HG02938 (cell line): ENCODE results near the gene NFKBIB.
"Not testable (repeated sequence)": the region's sequence is repeated elsewhere in the genome, so short reads cannot be mapped to it uniquely, and the experiment has no call there.

Source experiments
- ATAC-seq: cut with Tn5 transposase; IDR thresholded peaks from one replicate; pipeline ENCODE4 v1.9.1; 2021; ENCODE audit warnings: mild to moderate bottlenecking, moderate library complexity; ENCODE audit not compliant: unreplicated experiment

Gene NFKBIB

DNA sequence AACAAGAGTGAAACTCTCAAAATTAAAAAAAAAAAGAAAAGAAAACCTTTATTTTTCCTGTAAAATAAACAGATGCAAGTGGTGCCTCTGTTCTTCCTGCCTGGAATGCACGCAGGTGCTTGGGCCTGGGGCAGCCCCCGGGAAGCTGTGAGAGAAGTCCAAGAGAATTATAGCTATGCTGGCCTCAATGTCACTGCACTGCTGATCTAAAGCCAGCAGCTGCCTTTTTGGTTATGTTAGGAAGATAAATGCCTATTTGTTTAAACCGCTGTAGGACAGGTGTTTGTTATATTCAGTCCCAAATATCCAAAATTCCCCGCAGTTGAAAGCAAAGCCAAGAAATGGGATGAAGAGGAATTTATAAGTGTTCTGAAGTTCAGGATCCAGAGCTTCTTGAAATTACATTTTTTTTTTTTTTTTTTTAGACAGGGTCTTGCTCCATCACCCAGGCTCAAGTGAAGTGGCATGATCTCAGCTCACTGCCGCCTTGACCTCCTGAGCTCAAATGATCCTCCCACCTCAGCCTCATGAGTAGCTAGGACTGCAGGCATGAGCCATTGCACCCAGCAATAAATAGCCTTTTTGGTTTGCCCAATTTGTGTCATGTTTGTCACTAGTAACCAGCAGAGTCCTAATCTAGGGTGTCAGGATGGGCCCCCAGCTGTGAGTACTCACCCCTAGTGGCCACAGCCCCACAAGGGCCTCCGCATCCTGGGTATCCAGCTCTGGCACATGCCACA is 23.9 kb upstream of the NFKBIB start:
- ATAC-seq = no peak

DNA sequence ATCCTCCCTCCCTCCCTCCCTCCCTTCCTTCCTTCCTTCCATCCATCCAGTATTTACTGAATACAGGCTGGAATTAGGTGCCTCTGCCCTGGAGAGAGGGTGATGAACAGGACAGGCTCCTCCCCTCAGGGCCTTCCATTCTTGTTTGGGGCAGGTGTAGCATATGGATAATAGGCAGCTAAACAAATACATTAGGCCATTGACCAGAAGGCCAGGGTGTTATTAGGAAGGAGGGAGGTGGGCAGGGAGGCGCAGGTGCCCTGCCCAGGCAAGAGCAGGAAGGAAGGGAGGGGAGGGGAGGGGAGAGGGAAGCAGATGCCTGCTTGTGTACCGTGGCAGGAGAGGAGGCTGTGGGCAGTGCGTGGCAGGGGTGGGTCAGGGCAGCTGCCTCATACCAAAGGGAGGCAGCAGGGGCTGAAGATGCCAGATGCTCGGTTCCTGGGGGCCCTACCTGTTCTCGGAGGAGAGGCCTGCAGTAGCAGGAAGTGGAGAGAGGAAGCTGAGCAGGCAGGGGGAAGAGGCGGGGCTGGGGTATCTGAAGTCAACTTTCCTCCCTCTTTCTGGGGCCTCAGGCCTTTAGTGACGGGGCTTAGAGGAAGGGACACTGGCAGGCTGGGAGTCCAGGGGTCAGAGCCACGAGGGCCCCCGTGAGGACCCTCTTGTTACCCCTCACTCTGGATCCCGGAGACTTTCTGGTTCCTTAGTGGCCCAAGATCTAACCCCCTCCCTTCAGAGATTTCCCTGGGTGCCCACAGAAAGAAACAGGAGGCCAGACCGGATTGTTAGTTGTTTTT is 21.8 kb upstream of the NFKBIB start, which contains the start of gene RINL:
TSS of gene RINL (minus strand) at position 495 of the 794 bp plus-strand sequence. CDS start 1,533 bp downstream, outside the sequence.
- no peak for ATAC-seq

- no peak for ATAC-seq
These were observed 21.0 kb upstream of the NFKBIB start for GRCh38 chr19:38878575-38879399.

- no peak for ATAC-seq
These were observed 20.4 kb upstream of the NFKBIB start for GRCh38 chr19:38879400-38879751.

DNA sequence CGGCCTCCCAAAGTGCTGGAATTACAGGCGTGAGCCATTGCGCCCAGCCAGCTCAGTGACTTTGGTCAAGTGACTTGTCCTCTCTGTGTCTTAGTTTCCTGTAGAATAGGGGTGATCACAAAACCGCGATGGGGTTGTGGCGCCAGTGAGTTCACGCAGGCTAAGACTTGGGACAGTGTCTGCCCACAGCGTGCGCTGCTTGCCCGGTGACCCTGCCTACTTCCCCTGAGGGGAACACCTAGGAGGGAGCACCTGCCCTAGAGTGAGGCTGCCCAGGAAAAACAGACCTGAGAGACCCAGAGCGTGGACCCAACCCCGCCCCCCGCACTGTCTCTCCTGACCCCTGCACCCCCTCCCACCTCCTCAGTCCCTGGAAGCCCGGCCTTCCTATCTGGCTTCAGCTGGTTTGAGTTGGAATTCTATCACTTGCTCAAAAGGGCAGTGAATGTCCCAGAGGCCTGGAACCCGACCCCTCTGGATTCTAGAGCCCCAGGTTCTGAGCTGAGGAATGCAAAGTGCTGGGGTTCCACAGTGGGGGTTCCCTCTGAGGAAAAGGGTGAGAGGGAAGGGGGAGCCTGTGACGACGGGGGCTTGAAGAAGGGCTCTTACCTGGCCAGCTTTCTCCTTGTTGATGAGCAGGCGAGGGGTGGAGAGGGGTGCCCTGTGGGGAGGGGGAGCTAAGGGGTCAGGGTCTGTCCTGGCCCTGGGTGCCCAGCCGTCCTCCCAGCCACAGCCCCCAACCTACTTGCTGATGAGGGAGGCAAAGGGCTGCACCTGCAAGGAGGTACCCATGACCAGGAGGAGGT is 19.5 kb upstream of the NFKBIB start:
- no peak for ATAC-seq

DNA sequence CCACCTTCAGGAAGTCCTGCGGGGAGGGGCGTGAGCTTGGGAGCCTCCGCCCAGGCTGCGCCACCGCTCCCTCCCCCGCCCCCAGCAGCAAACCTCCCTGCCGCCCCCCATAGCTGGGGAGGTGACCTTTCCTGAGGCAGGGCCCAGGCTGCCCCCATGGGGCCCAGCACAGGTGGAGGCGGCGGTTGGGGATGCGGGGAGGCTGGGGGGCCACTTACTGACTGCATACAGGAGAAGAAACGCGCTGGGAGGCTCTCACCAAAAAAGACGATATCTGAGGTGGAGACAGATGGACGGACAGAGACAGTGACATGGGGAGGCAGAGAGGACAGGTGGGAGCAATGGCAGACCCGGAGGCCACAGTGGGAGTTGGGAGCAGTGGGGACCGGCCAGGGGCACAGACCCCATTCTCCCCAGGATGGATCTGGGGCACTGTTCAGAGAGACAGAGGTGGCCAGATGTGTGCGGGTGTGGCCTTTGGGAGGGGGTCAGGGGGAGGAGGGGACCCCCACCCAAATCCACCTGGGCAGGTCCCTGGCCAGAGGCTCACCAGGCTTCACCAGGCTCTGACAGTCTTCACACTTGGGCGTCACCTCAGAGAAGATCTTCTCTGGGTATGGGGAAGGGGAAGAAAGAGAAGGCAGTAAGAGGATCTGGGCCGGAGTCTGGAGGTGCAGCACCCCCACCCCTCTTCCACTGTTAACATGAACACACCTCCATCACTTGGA is 18.7 kb upstream of the NFKBIB start:
- no peak for ATAC-seq

GRCh38 chr19:38883286-38883685 is 16.5 kb upstream of the NFKBIB start:
- ATAC-seq = no peak

GRCh38 chr19:38884691-38885090 is 15.1 kb upstream of the NFKBIB start:
- ATAC-seq = not testable (repeated sequence)

- no peak for ATAC-seq
These were observed 10.9 kb upstream of the NFKBIB start for GRCh38 chr19:38888876-38889275.

DNA sequence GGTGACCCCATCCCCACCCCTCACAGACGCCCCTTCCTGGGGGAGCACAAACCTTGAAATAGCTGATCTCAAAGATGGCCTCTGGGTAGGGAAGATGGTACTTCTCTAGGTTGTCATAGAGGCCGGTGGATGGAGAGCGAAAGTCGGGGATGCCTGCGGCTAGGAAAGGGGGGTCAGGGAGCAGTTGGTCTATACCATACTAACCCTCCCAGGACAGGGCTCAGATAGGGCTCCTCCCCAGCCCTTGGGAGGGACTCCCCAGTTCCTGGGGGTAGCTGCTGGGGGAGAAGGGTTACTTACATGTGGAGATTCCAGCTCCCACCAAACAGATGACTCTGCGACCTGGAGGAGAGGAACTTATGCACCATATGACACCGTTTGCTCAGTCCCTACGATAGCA is 10.0 kb upstream of the NFKBIB start:
- no peak for ATAC-seq

- no peak for ATAC-seq
These were observed 9.1 kb upstream of the NFKBIB start for GRCh38 chr19:38890686-38891085.

- ATAC-seq = no peak
These were observed 8.0 kb upstream of the NFKBIB start for GRCh38 chr19:38891771-38892170.

DNA sequence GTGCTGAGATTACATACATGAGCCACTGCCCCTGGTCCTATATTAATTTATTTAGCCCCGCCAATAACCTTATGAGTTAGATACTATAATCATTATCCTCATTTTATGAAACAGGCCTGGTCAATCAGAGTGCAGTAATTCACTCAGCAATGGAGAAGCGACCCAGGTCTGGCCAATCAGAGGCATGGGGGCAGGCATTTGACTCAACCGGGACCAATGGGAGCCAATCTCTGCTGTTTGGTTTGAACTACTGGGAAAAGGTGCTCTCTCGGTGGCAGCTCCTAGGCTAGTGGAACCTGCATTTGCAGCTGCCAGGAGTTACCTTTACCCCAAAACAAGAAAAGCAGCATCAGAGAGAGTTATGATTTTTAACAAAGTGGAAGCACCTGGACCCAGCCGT is 6.9 kb upstream of the NFKBIB start:
- ATAC-seq = no peak

GRCh38 chr19:38893341-38893771 is 6.4 kb upstream of the NFKBIB start:
- ATAC-seq = no peak

- ATAC-seq = no peak
These were observed 4.8 kb upstream of the NFKBIB start for GRCh38 chr19:38894968-38895367.

DNA sequence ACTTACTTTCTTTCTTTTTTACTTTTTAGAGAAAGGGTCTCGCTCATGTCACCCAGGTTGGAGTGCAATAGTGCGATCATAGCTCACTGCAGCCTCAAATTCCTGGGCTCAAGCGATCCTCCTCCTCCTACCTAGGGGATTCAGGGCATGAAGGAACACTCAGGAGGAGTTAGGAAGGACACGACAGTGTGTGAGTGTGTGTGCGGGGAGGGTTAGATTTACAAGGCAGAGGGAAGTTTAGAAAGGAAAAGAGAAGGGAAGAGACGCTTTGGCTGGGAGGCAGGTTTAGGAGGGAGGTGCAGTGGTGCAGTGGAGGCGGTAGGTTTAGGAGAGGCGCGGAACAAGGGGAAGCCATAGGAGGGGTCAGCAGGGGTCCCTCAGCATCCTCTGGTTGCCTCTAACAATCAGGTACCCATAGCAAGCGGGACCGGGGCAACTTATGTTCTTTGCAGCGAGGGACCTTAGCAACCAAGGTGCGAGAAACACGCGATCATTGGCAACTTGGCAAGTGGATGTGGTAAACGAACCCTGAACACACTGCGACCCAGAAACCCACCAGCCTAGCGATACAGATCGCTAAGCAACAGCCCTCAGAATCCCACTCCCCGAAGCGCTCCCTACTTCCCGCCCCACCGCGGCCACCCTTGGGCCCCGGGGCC is 852 bp upstream of the NFKBIB start:
- ATAC-seq = no peak

GRCh38 chr19:38900202-38900629 is 447 bp downstream of the NFKBIB start:
- ATAC-seq = no peak

- ATAC-seq = no peak
These were observed 998 bp downstream of the NFKBIB start for GRCh38 chr19:38900743-38901190.

GRCh38 chr19:38901683-38902082 is 1.9 kb downstream of the NFKBIB start:
- ATAC-seq = no peak
